Measurements from ENCODE around the gene ACSL3.

DNA sequence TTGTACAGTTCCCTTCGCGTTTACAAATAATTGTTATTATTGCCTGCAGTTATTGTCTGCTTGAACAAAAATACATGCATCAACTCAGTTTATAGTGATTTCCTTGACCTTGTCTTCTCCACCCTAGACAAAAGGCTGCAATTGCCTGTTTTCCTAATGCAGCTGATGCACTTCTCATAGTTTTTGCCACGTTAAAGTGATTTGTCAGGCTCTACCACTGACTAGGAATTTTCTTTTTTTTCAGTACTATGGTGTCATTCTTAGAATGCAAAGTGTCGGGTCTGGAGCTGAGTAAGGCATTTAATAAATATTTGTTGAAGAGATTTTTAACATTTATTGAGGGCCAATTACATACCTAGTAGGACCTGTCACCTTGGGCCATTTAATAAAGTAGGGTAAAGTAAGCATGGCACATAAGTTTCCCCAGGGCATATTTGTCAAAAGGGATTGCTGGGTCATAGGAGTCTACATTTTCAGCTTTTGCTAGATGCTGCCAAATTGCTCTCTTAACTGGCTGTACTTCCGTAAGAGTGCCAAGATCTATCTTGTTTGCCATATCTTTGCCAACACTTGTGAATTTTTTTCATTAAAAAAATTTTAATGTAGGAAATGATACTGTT is 24.1 kb downstream of the ACSL3 start:
- TF ChIP-seq, protein P1, sequence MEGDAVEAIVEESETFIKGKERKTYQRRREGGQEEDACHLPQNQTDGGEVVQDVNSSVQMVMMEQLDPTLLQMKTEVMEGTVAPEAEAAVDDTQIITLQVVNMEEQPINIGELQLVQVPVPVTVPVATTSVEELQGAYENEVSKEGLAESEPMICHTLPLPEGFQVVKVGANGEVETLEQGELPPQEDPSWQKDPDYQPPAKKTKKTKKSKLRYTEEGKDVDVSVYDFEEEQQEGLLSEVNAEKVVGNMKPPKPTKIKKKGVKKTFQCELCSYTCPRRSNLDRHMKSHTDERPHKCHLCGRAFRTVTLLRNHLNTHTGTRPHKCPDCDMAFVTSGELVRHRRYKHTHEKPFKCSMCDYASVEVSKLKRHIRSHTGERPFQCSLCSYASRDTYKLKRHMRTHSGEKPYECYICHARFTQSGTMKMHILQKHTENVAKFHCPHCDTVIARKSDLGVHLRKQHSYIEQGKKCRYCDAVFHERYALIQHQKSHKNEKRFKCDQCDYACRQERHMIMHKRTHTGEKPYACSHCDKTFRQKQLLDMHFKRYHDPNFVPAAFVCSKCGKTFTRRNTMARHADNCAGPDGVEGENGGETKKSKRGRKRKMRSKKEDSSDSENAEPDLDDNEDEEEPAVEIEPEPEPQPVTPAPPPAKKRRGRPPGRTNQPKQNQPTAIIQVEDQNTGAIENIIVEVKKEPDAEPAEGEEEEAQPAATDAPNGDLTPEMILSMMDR (IDR thresholded peaks at IDR 0.05) = no peak
- TF ChIP-seq EZH2 (IDR thresholded peaks at IDR 0.05; ENCODE audit: borderline replicate concordance, insufficient read depth, low read depth, low read length, poor library complexity, severe bottlenecking) = no peak
